B cell (primary cell): ENCODE data around the gene HSFX4. TPM values are rescaled to one million over a fixed set of nuclear protein-coding genes. Genes with fewer than 3 reads are reported as not detected.
"Not testable (repeated sequence)": the region's sequence is repeated elsewhere in the genome, so short reads cannot be mapped to it uniquely, and the experiment has no call there.

Source experiments
- ATAC-seq: fragments of 200-7000 bp; cut with Tn5 transposase; one replicate; pipeline ENCODE4 v1.10.0; 2021; ENCODE audit warnings: low read depth, mild to moderate bottlenecking, moderate number of reproducible peaks, moderate library complexity
- CTCF ChIA-PET: fragments of 350-600 bp; sonication (Branson Sonifier 250); formaldehyde crosslinking; loops from one replicate; lab custom pipeline; 2021; ENCODE audit warnings: antibody characterized with exemption, inconsistent platforms; lab: Charles Lee
- POLR2A ChIA-PET: fragments of 350-600 bp; sonication (Branson Sonifier 250); formaldehyde crosslinking; loops from one replicate; lab custom pipeline; 2021; ENCODE audit warnings: antibody characterized with exemption; lab: Charles Lee
- DNase-seq: peaks from one replicate; pipeline ENCODE4 v3.0.0; 2013
- H2AFZ ChIP-seq: 2 replicates; pipeline ENCODE4 v1.6.1; 2012; ENCODE audit warnings: mild to moderate bottlenecking, low read depth, low read length; ENCODE audit not compliant: insufficient read depth, poor library complexity, severe bottlenecking
- H3K27ac ChIP-seq, 2 donors: 1 replicate in 1 of 2; 2 replicates in 1 of 2; pipeline ENCODE4 v1.5.1; 2012 to 2013; ENCODE audit warnings: low read length in 2 of 2, mild to moderate bottlenecking in 2 of 2, moderate library complexity in 1 of 2
- H3K27me3 ChIP-seq, 4 experiments: fragments of 200-600 bp in 1 of 4; sonication (generic) in 1 of 4; replicated peaks in 1 of 4; 1 replicate in 2 of 4; 2 replicates in 2 of 4; pipeline versions ENCODE4 v1.6.1 to v1.7.0; 2013 to 2016; ENCODE audit warnings: low read length in 3 of 4, mild to moderate bottlenecking in 2 of 4, mixed read lengths in 1 of 4, moderate library complexity in 1 of 4; ENCODE audit not compliant: insufficient read depth in 4 of 4, control insufficient read depth in 3 of 4; ENCODE audit errors: control extremely low read depth in 1 of 4
- H3K36me3 ChIP-seq, 2 experiments: replicated peaks in 1 of 2; 1 replicate in 1 of 2; 2 replicates in 1 of 2; pipeline versions ENCODE4 v1.6.1 to v1.7.1; 2013; ENCODE audit warnings: low read length in 1 of 2; ENCODE audit not compliant: insufficient read depth in 2 of 2, control insufficient read depth in 1 of 2; ENCODE audit errors: control extremely low read depth in 1 of 2, extremely low read depth in 1 of 2
- H3K4me1 ChIP-seq, 2 donors: fragments of 200-600 bp in 1 of 2; sonication (generic) in 1 of 2; 1 replicate in 1 of 2; 2 replicates in 1 of 2; pipeline versions ENCODE4 v1.5.1 to v1.6.1; 2013 to 2017; ENCODE audit warnings: low read length in 2 of 2; ENCODE audit not compliant: control insufficient read depth in 2 of 2, insufficient read depth in 2 of 2
- H3K4me2 ChIP-seq: replicated peaks from 2 replicates; pipeline ENCODE3; 2012; ENCODE audit warnings: mild to moderate bottlenecking, low read depth, low read length; ENCODE audit not compliant: poor library complexity, severe bottlenecking
- H3K4me3 ChIP-seq, 5 experiments: fragments of 200-600 bp in 1 of 5; sonication (generic) in 1 of 5; 1 replicate in 3 of 5; 2 replicates in 2 of 5; pipeline versions ENCODE4 v1.5.1 to v1.7.0; 2011 to 2016; ENCODE audit warnings: low read length in 4 of 5, mild to moderate bottlenecking in 4 of 5, low read depth in 2 of 5, control low read depth in 1 of 5, moderate library complexity in 1 of 5; ENCODE audit not compliant: insufficient read depth in 1 of 5; ENCODE audit errors: control extremely low read depth in 1 of 5, extremely low read depth in 1 of 5
- H3K79me2 ChIP-seq: fragments of 200-600 bp; sonication (generic); one replicate; pipeline ENCODE4 v1.6.0; 2016; ENCODE audit warnings: low read length; ENCODE audit not compliant: control insufficient read depth, insufficient read depth
- H3K9ac ChIP-seq: fragments of 200-600 bp; sonication (generic); 2 replicates; pipeline ENCODE4 v1.6.1; 2017; ENCODE audit warnings: mild to moderate bottlenecking, low read length, moderate library complexity
- H3K9me3 ChIP-seq, 3 donors: one replicate each; pipeline versions ENCODE4 v1.6.1 to v1.7.1; 2013; ENCODE audit warnings: low read length in 2 of 3; ENCODE audit not compliant: control insufficient read depth in 2 of 3, insufficient read depth in 1 of 3; ENCODE audit errors: control extremely low read depth in 1 of 3
- H4K20me1 ChIP-seq: 2 replicates; pipeline ENCODE4 v1.6.0; 2012; ENCODE audit warnings: mild to moderate bottlenecking, low read length; ENCODE audit not compliant: insufficient read depth, control insufficient read depth, poor library complexity, severe bottlenecking
- H3K27ac Mint-ChIP-seq: one replicate; pipeline ENCODE4 v1.8.0; 2021; ENCODE audit warnings: mixed read lengths
- H3K27me3 Mint-ChIP-seq: one replicate; pipeline ENCODE4 v1.8.0; 2021; ENCODE audit warnings: mixed read lengths
- H3K4me1 Mint-ChIP-seq: one replicate; pipeline ENCODE4 v1.8.0; 2021; ENCODE audit warnings: mixed read lengths
- H3K4me3 Mint-ChIP-seq: one replicate; pipeline ENCODE4 v1.8.0; 2021; ENCODE audit warnings: mixed read lengths
- H3K9me3 Mint-ChIP-seq: one replicate; pipeline ENCODE4 v1.8.0; 2022; ENCODE audit warnings: mixed read lengths; ENCODE audit not compliant: insufficient read depth
- WGBS: methylation state at CpG from one replicate; pipeline ENCODE4 v1.1.5; 2013; ENCODE audit warnings: missing lambda C conversion rate; ENCODE audit not compliant: insufficient coverage; 5-methylcytosine and 5-hydroxymethylcytosine counted together
- intact Hi-C: fragments of 100-400 bp; cut with micrococcal nuclease; formaldehyde crosslinking; loops from one replicate; pipeline ENCODE4 v1.10.0; 2022
- polyA plus RNA-seq: library from polyadenylated mRNA; depleted of rRNA; stranded (reverse); fragments of >200 nt; gene quantifications from 2 replicates; pipeline ENCODE4 v1.2.3, GENCODE V29; 2012
- total RNA-seq, 2 donors: library from RNA; stranded (reverse); fragments of 120-200 nt in 1 of 2; gene quantifications; 1 replicate in 1 of 2; 2 replicates in 1 of 2; pipeline versions ENCODE4 v1.2.3 to v1.2.4, GENCODE V29; 2013 to 2022

HSFX4 gene
- total and polyA plus RNA-seq, 2 donors (not counting 1 experiment from before 2014, with no cell fraction given): not detected

- H3K27me3 ChIP-seq, DNase-seq, H3K27ac Mint-ChIP-seq, H3K4me1 Mint-ChIP-seq, H3K27ac ChIP-seq, H3K9me3 Mint-ChIP-seq, H3K4me3 Mint-ChIP-seq, H3K27me3 Mint-ChIP-seq, H2AFZ ChIP-seq, H3K36me3 ChIP-seq, H4K20me1 ChIP-seq, CTCF ChIA-PET, intact Hi-C loops, H3K9ac ChIP-seq, H3K4me3 ChIP-seq, POLR2A ChIA-PET, H3K4me1 ChIP-seq, H3K9me3 ChIP-seq, ATAC-seq, H3K4me2 ChIP-seq, H3K79me2 ChIP-seq: not testable (repeated sequence)
- WGBS: no CpG with 5 or more reads among the region's 2 CpGs
Observed at GRCh38 chrX:149932150-149932549, 2.8 kb downstream of the HSFX4 start.

GRCh38 chrX:149932970-149933369 lies 3.6 kb downstream of the HSFX4 start:
- no CpG with 5 or more reads among the region's 5 CpGs for WGBS
- H2AFZ ChIP-seq, H3K4me1 ChIP-seq, H3K27me3 Mint-ChIP-seq, DNase-seq, H3K4me1 Mint-ChIP-seq, H4K20me1 ChIP-seq, H3K27ac ChIP-seq, H3K9ac ChIP-seq, H3K4me3 ChIP-seq, ATAC-seq, H3K4me2 ChIP-seq, H3K79me2 ChIP-seq, intact Hi-C loops, H3K9me3 Mint-ChIP-seq, H3K36me3 ChIP-seq, H3K9me3 ChIP-seq, H3K27ac Mint-ChIP-seq, H3K27me3 ChIP-seq, H3K4me3 Mint-ChIP-seq, CTCF ChIA-PET, POLR2A ChIA-PET: not testable (repeated sequence)

DNA sequence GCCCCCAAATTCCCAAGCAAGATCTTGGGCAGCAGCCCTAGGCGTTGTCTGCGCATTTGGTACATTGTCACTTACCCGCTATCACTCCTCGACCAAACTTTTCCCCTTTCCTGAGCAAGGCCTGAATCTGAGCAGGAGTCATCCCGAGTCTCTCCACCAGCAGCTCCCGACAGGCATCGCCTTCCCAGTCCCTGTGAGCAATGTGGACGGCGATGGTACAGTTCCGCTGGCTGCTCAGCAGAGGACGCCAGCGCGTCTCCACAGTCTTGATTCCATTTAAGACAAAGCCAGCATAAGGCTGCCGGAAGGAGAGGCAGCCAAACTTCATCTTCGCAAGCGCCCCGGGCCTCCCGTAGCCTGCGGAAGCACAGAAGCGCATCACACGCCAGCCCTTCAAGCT lies 4.2 kb downstream of the HSFX4 start:
- H3K4me3 Mint-ChIP-seq, H3K79me2 ChIP-seq, intact Hi-C loops, H2AFZ ChIP-seq, H3K4me3 ChIP-seq, H3K27ac ChIP-seq, H3K27me3 ChIP-seq, ATAC-seq, H3K4me1 Mint-ChIP-seq, POLR2A ChIA-PET, H3K4me1 ChIP-seq, H4K20me1 ChIP-seq, H3K27ac Mint-ChIP-seq, CTCF ChIA-PET, H3K36me3 ChIP-seq, H3K9me3 Mint-ChIP-seq, H3K9me3 ChIP-seq, DNase-seq, H3K9ac ChIP-seq, H3K4me2 ChIP-seq, H3K27me3 Mint-ChIP-seq: not testable (repeated sequence)
- WGBS: no CpG with 5 or more reads among the region's 21 CpGs

- H3K4me1 Mint-ChIP-seq, CTCF ChIA-PET, H3K79me2 ChIP-seq, POLR2A ChIA-PET, ATAC-seq, H3K9me3 Mint-ChIP-seq, DNase-seq, H2AFZ ChIP-seq, H3K36me3 ChIP-seq, intact Hi-C loops, H4K20me1 ChIP-seq, H3K27me3 Mint-ChIP-seq, H3K27me3 ChIP-seq, H3K9me3 ChIP-seq: not testable (repeated sequence)
- peak overlapping the region; percentile 78 for H3K4me2 ChIP-seq
- WGBS: 67% methylated on average over 1 of the region's 5 CpGs
- peaks cover 5 to 12% of the 10 kb centered on the region in 2 donors for H3K4me1 ChIP-seq
- H3K9ac ChIP-seq: peak overlapping the region; percentile 76
- peak overlapping the region in 4 of 5 experiments; percentile 70 to 86 (median 74) for H3K4me3 ChIP-seq
- Mint-ChIP-seq H3K27ac (peak overlapping the region; percentile 75), H3K4me3 (peak overlapping the region; percentile 93)
- peak overlapping the region; percentile 94 to 98 for H3K27ac ChIP-seq
Observed at GRCh38 chrX:149937328-149937727, 8.0 kb downstream of the HSFX4 start.
